Measurements from ENCODE around the gene CYTH2. TPM values are rescaled to one million over a fixed set of nuclear protein-coding genes. Genes with fewer than 3 reads are reported as not detected.

The CYTH2 gene
- total RNA-seq, 1 donor from 2014 or later: 75.2 TPM

- DNase-seq (no peak), ATAC-seq (no peak)
- Histone ChIP-seq H3K27ac (no peak overlapping the region), H3K27me3 (ENCODE audit: low read depth) (no peaks in the 10 kb centered on the region), H3K4me3 (no peak overlapping the region), H3K4me1 (no peaks in the 10 kb centered on the region), H3K36me3 (no peaks in the 10 kb centered on the region), H3K9me3 (peaks cover 35% of the 10 kb centered on the region)
- TF ChIP-seq CTCF (IDR thresholded peaks at IDR 0.05): no peak
- intact Hi-C loops (cut with DNase I): no loop called here
These were observed 60.0 kb downstream of the CYTH2 start for GRCh38 chr19:48529156-48529555.

DNA sequence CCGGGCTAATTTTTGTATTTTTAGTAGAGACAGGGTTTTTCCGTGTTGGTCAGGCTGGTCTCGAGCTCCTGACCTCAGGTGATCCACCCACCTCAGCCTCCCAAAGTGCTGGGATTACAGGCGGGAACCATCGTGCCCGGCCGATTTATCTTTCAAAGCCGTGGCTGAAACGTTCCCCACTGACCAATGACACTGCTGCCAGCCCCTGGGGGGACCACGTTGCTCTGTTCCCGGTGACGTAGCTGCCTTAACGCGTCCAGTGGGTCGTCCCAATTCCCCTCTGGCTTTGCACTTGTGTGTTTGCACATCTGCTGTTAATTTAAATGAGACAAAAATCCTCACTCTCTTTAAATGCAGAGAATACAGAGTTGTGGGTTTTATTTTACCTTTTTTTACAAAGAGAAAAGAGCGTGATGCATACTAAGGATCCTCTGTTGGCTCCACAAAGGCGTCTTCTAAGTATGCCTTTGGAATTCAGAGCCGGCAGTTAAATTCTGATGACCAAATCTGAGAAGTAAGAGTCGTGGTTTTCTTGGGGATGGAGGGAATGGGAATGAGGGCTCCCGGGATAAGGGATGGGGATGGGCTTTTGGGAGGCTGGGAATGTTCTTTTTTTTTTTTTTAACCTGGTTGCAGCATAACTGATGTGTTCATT lies 61.0 kb downstream of the CYTH2 start:
- ATAC-seq: no peak
- TF ChIP-seq CTCF (IDR thresholded peaks at IDR 0.05): no peak
- no peaks in the 10 kb centered on the region for H3K27me3 ChIP-seq (ENCODE audit: low read depth)
- no peak overlapping the region for H3K27ac ChIP-seq
- intact Hi-C loops (cut with DNase I): no loop called here
- H3K36me3 ChIP-seq: no peaks in the 10 kb centered on the region
- H3K4me3 ChIP-seq: no peak overlapping the region
- no peak for DNase-seq
- H3K4me1 ChIP-seq: no peaks in the 10 kb centered on the region
- H3K9me3 ChIP-seq: peaks cover 29% of the 10 kb centered on the region

DNA sequence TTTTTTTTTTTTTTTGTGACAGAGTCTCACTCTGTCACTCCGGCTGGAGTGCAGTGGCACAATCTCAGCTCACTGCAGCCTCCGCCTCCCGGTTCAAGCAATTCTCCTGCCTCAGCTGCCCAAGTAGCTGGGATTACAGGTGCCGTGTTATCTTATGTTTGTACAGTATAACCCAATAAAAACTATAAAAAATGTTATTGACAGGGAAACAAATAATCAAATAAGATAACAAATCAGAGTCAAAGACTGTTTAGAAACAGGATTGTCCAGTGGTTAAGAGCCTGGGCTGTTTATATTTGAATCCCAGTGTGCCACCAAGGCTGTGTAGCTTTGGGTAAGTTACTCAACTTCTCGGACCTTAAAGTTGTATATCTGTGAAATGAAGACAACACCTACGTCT lies 61.6 kb downstream of the CYTH2 start:
- Histone ChIP-seq H3K27me3 (ENCODE audit: low read depth) (no peaks in the 10 kb centered on the region), H3K9me3 (peaks cover 29% of the 10 kb centered on the region), H3K36me3 (no peaks in the 10 kb centered on the region), H3K4me3 (no peak overlapping the region), H3K27ac (no peak overlapping the region), H3K4me1 (no peaks in the 10 kb centered on the region)
- ATAC-seq: no peak
- TF ChIP-seq CTCF (IDR thresholded peaks at IDR 0.05): no peak
- intact Hi-C loops (cut with DNase I): no loop called here
- DNase-seq: no peak

Other genes with a start within 250 kb of the CYTH2 start
- 101 TPM for gene CARD8, start 213.5 kb upstream of the CYTH2 start, total RNA-seq
- gene ZNF114, start 199.3 kb upstream of the CYTH2 start, total RNA-seq: 1.4 TPM
- gene EMP3, start 143.8 kb upstream of the CYTH2 start, total RNA-seq: 123 TPM
- gene TMEM143, start 105.4 kb upstream of the CYTH2 start, total RNA-seq: 11.1 TPM
- gene SYNGR4, start 105.0 kb upstream of the CYTH2 start, total RNA-seq: not detected
- 137 TPM for gene KDELR1, start 77.8 kb upstream of the CYTH2 start, total RNA-seq
- 0.95 TPM for gene GRIN2D, start 75.7 kb upstream of the CYTH2 start, total RNA-seq
- gene GRWD1, start 23.4 kb upstream of the CYTH2 start, total RNA-seq: 25.8 TPM
- gene KCNJ14, start 13.8 kb upstream of the CYTH2 start, total RNA-seq: 0.71 TPM
- 7.1 TPM for gene LMTK3, start 42.5 kb downstream of the CYTH2 start, total RNA-seq
- 14.4 TPM for gene SULT2B1, start 82.8 kb downstream of the CYTH2 start, total RNA-seq
- gene SPACA4, start 137.4 kb downstream of the CYTH2 start, total RNA-seq: not detected
- 34.1 TPM for gene FAM83E, start 145.7 kb downstream of the CYTH2 start, total RNA-seq
- 997 TPM for gene RPL18, start 149.8 kb downstream of the CYTH2 start, total RNA-seq
- gene SPHK2, start 150.1 kb downstream of the CYTH2 start, total RNA-seq: 23.8 TPM
- gene DBP, start 168.0 kb downstream of the CYTH2 start, total RNA-seq: 17.7 TPM
- gene CA11, start 176.8 kb downstream of the CYTH2 start, total RNA-seq: 7.8 TPM
- gene NTN5, start 203.6 kb downstream of the CYTH2 start, total RNA-seq: 0.24 TPM
- gene FUT2, start 226.6 kb downstream of the CYTH2 start, total RNA-seq: 1.2 TPM